ENCODE results near the gene OPRL1. TPM values are rescaled to one million over a fixed set of nuclear protein-coding genes. Genes with fewer than 3 reads are reported as not detected.

Gene OPRL1
- 1 to 10 TPM; 1.8 to 1.9 TPM for total RNA-seq

GRCh38 chr20:64080013-64080812, at the start of gene OPRL1:
Gene OPRL1 (plus strand): TSS chr20:64080082. CDS start chr20:64092721, 12,639 bp downstream.

GRCh38 chr20:64035933-64036345, 43.9 kb upstream of the OPRL1 start, which contains the start of gene C20orf204:
Gene C20orf204 (plus strand): TSS chr20:64036182. CDS start chr20:64036324, 142 bp downstream.

GRCh38 chr20:64049060-64049877, 30.6 kb upstream of the OPRL1 start, which contains the start of gene SOX18:
Gene SOX18 (minus strand): TSS chr20:64049639. CDS start chr20:64049516, 123 bp downstream.

GRCh38 chr20:64062596-64063388, 17.1 kb upstream of the OPRL1 start, which contains the start of gene TCEA2:
Gene TCEA2 (plus strand): TSS chr20:64063198. CDS start chr20:64063313, 115 bp downstream.

GRCh38 chr20:64079273-64080012, 439 bp upstream of the OPRL1 start, which contains the start of gene RGS19:
Gene RGS19 (minus strand): TSS chr20:64079518. CDS start chr20:64076886, 2,632 bp downstream.

GRCh38 chr20:64083804-64084684, 4.2 kb downstream of the OPRL1 start, which contains the start of gene LKAAEAR1:
Gene LKAAEAR1 (minus strand): TSS chr20:64084398. CDS start chr20:64084219, 179 bp downstream.

GRCh38 chr20:64106981-64107735, 27.3 kb downstream of the OPRL1 start, which contains the start of gene NPBWR2:
Gene NPBWR2 (minus strand): TSS chr20:64107565. CDS start chr20:64106831, 734 bp downstream.

Small RNAs within 50 kb of the gene (microRNA-seq; reads per million reads assigned to microRNA genes)
- gene MIR6813 (ENCODE audit: borderline microRNAs expressed, borderline replicate concordance): 1.5 reads per million

Other genes starting within 250 kb of the OPRL1 start
- gene ZBTB46, start 248.8 kb upstream of the OPRL1 start, total RNA-seq: under 1 TPM; 0.05 to 0.10 TPM
- under 1 TPM in 1 of 2 experiments, not detected in 1; 0.13 TPM for gene ABHD16B, start 218.6 kb upstream of the OPRL1 start, total RNA-seq
- gene TPD52L2, start 214.8 kb upstream of the OPRL1 start, total RNA-seq: 10 to 100 TPM; 42.7 to 44.8 TPM
- gene DNAJC5, start 185.0 kb upstream of the OPRL1 start, total RNA-seq: 10 to 100 TPM; 48.1 to 51.1 TPM
- gene UCKL1, start 123.7 kb upstream of the OPRL1 start, total RNA-seq: 10 to 100 TPM; 37.3 to 40.1 TPM
- 10 to 100 TPM; 23.4 to 24.6 TPM for gene ZNF512B, start 110.2 kb upstream of the OPRL1 start, total RNA-seq
- 10 to 100 TPM; 20.5 to 20.7 TPM for gene SAMD10, start 100.4 kb upstream of the OPRL1 start, total RNA-seq
- gene PRPF6, start 99.0 kb upstream of the OPRL1 start, total RNA-seq: 10 to 100 TPM; 71.1 to 71.3 TPM
- 1 to 10 TPM; 2.7 to 3.6 TPM for gene C20orf204, start 43.9 kb upstream of the OPRL1 start, total RNA-seq
- gene SOX18, start 30.4 kb upstream of the OPRL1 start, total RNA-seq: under 1 TPM; 0.28 to 0.31 TPM
- 10 to 100 TPM; 65.0 to 69.1 TPM for gene TCEA2, start 16.9 kb upstream of the OPRL1 start, total RNA-seq
- 100 to 1,000 TPM; 117 to 124 TPM for gene RGS19, start 564 bp upstream of the OPRL1 start, total RNA-seq
- gene LKAAEAR1, start 4.3 kb downstream of the OPRL1 start, total RNA-seq: under 1 TPM; 0.31 to 0.45 TPM
- not detected for gene NPBWR2, start 27.5 kb downstream of the OPRL1 start, total RNA-seq
- not detected for gene MYT1, start 84.4 kb downstream of the OPRL1 start, total RNA-seq
- 10 to 100 TPM; 75.0 to 78.9 TPM for gene PCMTD2, start 175.7 kb downstream of the OPRL1 start, total RNA-seq

Measured in activated naive CD4-positive, alpha-beta T cell treated with anti-CD3 and anti-CD28 coated beads, Interleukin-2, amount 10 ng/mL, durations not matched to agents 5 hours and 36 hours (primary cell).